NCI-H345 treated with DMSO at 0.1 percent for 48 hours (cell line): ENCODE results near the gene SSBP3.

Experiments used
- DNase-seq: peaks from one replicate; lab custom pipeline; 2025; ENCODE audit not compliant: unreplicated experiment; lab: John Stamatoyannopoulos, UW

Gene SSBP3

DNA sequence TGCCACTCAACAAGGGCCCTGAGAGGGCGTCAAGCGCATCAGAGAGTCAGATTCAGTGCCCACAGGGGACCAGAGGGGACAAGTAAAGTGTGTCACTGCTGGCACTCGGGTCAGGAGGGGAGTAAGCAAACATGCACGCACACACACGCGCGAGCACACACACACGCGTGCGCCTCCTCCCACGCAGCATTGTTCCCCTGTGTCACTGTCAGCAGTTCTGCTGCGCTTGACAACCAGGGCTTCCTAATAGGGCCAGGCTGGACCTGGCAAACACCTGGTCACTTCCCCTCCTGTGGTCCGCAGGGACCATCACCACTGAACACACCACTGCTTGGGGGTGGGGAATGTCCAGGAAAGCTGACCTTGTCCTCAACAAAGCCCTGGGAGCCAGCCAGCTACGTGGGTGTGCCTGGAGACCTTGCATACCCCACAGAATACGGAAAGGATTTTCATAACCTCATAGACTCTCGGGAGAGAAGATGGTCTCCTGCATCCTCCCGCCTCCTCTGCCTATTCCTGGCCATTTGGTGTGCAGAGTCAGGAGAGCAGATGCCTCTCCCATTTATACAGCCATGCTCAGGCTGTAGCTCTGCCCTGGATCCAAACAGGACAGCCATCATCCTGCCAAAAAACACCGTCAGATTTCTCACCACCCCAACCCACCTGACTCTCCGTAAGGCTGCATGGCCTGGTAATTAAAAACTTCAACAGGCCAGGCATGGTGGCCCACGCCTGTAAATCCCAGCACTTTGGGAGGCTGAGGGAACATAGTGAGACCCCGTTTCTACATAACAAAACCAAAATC, 73.2 kb downstream of the SSBP3 start:
- no peak for DNase-seq

DNA sequence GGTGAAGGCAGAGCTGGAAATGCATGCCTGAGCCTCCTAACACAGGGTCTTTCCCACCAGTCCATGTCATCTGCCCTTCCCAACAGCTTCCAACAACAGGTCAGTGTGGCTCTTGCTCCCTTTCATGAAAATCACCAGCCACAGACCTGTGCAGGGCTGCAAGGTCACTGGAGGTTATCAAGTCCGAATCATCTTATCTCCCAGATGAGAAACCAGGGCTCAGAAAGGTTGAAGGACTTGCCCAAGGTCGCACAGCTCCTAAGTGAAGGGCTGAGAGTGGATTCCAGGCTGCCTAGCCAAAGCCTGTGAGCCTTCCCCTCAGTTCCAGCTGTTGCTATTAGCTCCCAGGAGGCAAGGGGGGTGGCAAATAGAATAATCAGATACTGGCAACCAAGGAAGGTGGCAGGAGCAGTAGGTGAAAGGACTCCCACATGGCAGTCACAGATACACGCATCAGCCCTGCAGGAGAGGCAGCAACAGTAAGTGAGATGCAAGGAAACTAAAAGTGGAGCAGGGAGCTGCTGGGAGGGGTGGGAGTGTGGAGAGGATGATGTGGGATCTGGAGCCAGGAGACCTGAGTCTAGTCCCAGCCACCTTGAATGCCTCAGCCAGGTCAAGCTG, 74.2 kb downstream of the SSBP3 start:
- no peak for DNase-seq

DNA sequence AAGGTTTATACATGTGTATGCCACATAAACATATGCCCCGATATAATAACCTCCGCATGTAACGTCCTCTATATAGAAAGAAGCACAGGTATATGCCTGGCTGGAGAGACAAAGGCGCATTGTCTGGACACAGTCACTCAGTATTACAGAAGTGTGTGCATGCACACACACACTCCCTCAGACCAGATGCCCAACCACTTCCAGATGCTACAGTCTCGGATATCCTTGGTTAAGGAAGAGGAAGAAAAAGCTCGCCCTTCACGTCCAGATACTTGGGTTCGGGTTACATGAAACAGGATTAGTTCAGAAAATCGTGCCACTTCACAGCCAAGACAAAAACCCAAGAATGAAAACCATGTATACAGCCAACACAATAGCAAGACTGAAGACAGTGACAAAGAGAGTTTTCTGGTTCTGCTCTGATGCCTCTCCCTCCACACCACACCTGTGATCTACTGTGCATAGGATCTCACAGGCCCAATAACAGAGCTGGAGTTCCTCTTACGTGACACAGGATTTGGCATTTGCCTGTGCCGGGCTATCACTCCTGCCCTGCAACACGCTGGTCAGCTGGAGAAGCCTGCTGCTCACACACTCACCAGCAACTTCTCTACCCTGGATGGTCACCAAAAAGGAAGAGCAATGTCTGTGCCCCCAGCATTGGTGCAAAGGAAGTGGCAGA, 75.0 kb downstream of the SSBP3 start:
- no peak for DNase-seq

DNA sequence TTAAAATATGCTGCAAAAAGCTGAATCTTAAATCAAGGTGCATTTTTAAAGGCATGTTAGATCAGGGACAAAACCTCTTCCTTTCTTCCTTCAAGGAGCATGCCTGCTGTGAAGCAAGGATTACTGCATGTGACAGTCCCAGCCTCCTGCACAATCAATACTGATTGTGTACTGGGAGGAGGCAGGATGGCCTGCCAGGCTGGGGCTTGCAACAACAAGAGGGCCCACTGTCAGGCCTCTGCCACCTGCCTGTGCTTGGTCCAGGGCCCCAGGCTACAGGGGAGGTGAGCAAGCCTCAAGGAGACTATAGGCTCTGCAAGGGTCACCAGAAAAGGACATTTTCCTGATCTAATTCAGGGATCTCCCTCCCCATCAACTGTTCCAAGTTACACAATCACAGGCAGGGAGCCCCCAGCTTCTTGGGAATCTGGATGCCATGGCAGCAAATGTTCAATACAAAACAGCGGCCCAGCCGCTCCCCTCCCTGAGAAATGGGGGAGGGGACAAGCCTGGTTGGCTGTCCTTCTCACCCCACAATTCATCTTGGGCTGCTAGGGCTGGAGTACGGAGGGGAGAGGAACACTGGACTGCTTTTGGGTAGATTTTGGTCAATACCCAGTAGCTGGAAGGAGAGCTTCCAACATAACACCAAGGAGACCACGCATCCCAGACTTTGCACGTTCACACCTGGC, 76.7 kb downstream of the SSBP3 start:
- DNase-seq: no peak

DNA sequence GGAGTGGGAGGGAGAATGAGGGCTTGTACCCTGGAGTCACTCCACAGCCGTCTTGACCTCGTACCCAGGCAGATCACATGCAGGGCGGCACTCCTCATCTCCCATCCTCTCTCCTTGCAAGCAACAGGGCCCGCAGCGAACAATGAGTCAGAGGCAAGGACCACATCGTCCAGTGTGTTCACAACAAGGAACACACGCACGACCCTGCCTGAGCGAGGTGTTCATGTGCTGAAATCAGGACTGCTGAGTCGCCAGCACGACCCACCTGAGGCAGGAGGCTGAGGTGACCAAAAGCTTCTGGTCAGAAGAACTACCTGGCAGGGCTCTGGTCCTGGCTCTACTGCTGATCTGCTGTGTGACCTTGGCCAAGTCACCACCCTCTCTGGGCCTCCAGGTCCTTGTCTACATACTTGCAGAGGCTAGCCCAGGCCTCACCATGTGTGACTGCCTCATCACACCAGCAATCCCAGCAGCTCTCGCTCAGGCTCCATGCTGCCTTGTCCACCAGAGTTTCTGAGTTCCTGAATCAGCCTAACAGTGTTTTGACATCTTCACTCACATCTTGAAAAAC, 78.0 kb downstream of the SSBP3 start:
- no peak for DNase-seq

DNA sequence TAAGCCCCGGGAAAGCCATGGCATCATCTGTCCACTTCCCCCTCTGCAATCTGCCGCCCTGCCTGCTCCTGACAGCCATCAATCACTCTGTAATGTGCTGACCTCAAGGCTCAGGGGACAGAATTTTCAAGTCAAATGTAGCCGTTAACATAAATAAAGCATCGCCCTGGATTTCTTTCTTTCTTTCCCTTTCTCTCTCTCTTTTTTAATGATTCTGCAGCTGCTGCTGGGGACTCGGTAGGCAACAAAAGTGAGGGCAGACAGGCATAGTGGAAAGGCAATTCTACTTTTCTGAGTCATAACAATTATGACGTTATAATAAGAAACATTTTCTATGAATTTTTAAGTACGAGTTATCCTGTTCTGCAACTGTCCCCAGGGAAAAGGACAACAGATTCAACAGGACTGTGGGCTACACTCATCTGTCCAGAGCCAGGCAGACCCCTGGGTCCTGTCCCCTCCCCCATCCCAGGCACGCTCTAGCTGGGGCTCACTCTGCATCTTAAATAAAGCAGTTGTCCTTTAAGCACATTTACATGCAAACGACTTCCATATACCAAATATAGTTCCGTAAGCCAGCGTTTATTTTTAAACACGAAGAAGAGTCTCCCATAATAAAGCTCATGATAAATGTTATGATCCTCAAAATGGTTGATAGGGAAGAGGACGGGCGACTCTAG, 78.7 kb downstream of the SSBP3 start:
- DNase-seq: no peak

DNA sequence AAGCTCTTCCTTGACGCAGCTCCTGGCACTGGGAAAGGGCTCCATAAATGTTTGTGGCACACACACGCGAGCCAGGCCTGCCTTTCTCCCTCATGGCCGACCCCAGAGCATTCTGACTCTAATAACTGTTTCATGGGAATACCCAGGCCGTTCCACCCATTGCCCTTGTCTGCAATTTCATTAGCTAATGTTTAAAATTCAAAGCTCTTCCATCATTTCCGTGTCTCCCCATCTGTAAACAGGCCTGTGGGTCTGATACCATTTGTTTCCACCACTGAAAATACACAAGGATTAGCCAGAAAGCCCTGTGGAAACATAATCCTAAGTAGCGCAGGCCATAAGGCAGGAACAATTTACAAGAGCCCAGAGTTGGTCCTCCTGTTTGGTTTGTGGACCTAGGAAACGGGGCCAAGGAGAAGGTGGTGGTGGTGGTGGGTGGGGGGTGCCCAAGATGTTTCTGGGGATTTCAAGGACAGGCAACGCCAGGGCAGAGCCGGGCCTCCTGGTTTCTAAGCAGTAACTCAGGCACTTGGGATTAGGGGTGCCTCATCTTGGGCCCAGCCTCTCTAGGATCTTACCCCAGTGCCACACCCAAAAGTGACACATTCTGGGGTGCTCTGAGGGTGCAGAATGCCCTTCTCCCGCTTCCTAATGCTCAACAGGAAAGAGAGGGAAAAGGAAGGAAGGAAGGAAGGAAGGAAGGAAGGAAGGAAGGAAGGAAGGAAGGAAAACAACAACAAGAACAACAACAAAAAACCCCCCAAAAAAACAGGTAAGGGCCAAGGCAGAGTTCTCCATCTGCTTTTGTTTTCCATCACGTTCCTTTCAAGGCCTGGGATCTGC, 79.4 kb downstream of the SSBP3 start:
- no peak for DNase-seq

DNA sequence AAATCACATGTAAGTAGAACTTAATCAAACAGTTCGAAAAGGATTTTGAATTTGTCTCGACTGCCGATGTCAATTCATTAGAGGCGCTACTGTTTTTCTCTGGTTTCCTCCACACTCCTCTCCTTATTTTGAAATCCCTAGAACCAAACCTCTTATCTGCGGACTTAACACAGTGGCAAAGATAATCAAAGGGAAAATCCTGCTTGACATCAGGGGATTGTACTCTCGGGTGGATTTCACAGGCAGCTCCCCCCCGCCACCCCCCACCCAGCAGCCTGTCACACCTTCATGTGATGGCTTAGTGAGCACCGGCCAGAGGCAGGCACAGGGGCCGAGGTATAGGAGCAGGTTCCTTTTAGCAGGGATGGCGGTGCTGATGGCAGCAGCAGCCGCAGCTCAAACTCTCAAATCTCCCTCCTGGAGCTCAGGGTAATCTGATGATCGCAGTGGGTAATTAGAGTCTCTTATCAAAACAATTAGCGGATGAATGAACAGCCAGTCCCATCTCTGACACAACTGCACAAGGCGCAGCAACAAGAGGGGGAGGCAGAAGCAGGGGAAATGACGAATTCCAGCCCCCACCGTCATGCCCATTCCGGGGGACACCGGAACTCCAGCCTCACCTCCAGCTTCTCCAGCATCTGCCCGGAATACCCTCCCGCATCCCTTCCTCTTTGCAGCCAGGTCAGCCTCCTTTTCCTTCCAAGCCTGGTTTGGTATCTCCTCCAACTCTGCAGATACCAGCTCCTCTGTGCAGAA, 80.3 kb downstream of the SSBP3 start:
- no peak for DNase-seq

DNA sequence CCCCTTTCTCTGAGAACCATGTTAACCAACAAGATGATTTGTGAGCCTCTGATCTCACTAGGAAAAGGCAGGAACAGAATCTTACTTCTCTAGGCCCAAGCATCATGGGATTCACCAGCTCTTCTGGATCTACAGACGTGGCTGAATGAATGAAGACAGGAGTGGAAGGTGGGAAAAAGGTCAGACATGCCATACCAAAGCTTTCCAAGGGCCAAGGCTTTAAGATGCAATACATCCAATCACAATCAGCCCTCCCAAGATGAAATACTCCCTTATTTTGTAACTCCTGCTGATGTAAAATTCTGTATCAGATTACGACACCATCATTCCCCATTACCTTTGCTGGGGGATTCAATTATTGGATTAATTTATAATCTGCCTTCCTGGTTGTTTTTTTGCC, 80.9 kb downstream of the SSBP3 start:
- DNase-seq: no peak

DNA sequence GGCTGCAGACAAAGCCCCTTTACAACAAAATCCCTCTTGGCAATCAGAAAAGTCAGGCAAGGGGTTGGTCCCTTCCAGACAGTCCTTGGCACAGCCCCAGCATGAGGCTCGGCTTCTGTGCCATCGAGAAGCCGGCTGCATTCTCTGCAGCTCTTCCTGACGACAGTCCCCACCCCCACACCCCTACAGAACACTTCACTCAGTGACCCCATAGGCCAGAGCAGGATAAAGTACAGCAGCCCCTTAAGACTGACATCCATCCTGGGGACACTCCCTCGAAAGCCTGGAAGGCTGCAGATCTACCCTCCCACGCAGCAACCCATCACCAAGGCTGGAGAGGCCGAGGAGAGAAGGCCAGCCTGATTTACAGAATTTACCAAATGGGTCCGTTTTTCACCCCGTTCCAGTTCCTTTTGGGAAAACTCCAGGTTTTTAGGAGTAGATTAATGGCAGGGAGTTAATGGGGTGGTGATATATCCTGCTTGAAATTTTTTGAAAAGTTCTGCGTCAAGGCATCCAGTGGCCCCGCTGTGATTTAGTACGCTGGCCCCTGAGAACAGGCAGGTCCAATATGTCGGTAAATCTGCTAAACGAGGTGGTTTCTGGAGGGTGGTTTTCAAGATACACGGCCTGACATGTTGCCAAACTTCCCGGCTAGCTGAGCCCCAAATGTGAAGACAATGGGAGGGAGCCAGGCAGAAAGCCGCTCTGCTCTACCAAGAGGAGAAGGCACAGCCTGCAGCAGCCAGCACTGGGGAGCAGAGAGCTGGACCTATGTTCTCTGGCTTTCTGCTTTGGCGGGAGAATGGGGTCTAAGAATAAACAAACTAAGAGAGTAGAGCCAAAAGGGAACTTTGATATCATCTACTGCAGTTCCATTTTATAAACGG, 81.7 kb downstream of the SSBP3 start:
- no peak for DNase-seq

DNA sequence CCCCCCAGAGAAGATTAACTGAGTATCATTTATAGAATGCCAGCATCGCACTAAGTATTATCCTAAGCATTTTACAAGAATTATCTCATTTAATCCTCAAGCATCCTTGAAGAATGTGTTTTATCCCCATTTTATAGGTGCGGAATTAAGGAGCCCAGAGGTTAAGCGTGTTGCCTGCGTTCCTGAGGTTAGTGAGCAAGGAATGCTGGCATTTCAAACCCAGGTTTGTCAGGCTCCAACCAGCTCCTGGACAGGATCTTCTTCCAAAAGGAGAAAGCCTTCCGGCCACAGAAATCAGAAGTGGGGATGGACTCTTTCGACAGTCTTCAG, 82.3 kb downstream of the SSBP3 start:
- DNase-seq: no peak

DNA sequence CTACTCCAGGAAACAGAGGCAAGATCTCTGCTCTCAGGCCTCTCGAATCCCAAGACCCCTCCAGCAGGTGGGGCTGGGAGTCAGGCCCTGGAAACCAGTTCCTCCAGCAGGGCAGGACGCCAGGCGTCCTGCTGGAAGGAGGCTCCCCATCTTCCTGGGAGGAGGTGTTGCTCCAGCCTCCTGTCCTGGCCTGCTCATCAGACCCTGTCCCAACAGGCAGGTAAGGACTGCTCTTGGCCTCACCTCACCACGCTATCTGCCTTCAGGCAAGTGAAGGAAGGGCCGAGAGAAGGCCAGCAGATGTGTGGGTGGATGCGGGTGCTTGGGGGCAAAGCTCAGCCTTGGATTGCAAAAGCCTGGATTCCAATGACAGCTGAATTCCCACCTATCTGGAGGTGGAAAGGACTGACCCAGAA, 82.9 kb downstream of the SSBP3 start:
- no peak for DNase-seq

DNA sequence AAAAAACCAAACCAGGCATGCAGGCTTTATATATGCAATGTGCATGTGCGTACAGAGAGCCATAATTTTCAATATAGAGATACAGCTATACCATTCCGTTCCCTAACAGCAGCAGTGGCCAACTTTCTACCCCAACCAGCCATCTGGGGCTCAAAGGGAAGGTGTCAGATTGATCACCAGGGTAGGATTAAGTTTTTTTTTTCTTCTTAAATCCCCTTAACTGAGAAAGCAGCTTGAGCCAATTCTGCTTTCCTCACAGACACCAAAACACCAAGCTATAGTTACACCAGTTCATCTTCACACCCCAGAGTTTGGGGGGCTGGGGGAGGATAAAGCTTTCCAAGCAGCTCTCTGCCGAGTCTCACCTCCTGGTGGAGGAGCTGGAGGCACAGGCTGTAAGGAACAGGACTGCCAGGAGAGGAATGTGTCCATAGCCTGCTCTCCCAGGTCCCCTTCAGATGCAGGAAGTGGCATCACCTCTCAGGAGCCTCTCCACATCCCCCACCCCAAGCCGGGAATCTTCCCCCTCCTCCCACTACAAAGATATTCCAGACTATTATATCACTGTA, 87.9 kb downstream of the SSBP3 start:
- no peak for DNase-seq

DNA sequence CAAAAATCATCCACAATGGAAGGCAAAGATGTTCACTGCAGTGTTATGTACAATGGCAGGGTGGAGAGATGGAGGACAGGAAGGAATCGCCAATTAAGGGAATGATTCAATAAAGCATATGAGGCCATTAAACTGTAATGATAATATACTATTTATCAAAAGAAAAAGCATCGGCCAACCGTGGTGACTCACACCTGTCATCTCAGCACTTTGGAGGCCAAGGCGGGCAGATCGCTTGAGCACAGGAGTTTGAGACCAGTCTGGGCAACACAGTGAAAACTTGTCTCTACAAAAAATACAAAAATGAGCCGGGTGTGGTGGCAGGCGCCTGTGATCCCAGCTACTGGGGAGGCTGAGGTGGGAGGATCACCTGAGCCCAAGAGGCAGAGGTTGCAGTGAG, 89.1 kb downstream of the SSBP3 start:
- DNase-seq: no peak

DNA sequence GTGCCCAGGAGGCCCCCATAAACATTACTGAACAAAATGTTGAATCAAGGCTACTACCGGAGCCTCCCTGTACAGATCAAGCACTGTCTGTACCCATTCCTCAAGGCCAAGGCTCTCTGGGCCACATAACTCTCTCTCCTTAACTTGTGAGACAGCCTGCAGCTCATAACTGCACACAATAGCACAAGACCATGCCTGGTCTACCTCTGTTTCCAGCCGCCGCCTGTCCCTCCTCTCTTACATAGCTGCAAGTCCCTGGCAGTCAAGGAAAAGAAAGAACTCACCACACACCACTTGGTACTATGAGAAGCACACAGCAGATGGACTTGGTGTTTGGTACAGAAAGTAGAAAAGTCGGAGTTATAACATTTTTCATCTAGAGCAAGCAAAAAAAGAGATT, 91.1 kb downstream of the SSBP3 start:
- no peak for DNase-seq

DNA sequence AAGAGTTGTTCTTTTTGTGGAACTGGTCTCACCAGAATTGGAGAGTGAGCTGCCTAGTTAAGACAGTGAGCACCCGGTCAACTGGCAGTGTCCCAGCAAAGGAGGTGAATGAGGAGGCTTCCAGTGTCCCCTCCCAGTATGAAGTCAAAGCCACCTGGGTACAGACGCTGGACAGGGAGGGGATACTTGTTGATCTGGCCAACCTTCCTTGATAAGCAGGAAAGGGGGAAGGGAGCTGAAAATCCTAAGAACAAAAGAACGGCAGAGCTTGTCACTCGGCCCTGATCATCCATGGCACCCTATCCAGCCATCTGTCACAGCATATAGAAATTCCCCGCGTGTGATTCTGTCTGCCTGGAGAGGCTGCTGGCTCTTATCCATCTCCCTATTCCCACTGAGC, 91.5 kb downstream of the SSBP3 start:
- DNase-seq: no peak

DNA sequence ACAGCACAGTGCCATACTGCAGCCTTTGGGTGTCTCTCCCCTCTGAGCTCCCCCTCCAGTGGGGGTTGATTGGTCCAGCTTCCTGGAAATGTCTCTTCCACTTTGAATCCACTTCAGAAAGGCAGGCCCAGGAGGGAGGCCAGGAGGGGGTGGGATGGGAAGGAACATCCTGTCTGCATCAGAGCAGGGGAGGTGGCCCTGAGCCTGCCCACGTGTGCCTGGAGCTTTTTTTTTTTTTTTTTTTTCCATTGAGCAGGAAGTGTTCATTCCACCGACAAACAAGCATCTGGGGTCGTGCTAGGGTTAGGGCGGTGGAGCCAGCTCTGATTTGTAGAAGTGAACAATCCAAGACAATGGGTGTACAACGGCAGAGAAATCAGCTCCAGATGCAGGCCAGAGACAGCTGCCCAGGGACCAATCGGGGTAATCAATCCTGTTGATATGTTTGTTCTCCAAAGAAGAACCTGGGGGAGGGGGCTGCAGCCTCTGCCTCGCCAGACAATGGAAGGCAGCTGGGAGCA, 93.3 kb downstream of the SSBP3 start:
- peak; percentile 26 for DNase-seq

DNA sequence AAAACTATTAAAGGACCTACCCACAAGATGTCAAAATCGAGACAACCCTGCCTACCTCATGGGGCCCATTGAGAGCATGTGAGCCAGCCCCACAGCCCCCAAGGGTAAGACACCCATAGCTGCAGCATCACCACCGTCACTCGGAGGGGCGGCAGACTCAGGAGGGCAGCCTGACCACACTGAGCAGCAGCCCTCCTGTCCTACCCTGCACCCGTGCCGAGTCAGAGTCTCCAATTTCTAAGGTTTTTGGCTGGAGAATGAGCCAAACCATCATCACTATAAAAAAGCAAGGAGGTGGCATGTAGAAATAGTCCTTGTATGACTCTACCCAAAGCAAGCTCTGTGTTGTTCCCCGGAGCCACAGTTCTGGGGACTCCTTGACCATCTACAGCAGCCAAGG, 94.7 kb downstream of the SSBP3 start:
- no peak for DNase-seq
